Adrenal gland (tissue), 12 donors: ENCODE measurements around the gene DNAH17. TPM values are rescaled to one million over a fixed set of nuclear protein-coding genes. Genes with fewer than 3 reads are reported as not detected.

ENCODE experiments used
- DNase-seq, 7 donors: peaks; one replicate each; pipeline ENCODE4 v3.0.0-alpha.2; 2019 to 2020
- H3K27ac ChIP-seq, 5 donors: fragments of 200-600 bp; sonication (generic) in 4 of 5; 1 replicate in 3 of 5; 2 replicates in 2 of 5; pipeline versions ENCODE4 v1.5.1 to v1.8.0; 2016 to 2020; ENCODE audit warnings: mild to moderate bottlenecking in 1 of 5
- H3K27me3 ChIP-seq: fragments of 200-600 bp; 2 replicates; pipeline ENCODE4 v1.8.0; 2021
- H3K36me3 ChIP-seq, 2 donors: fragments of 200-600 bp; replicated peaks in 1 of 2; 1 replicate in 1 of 2; 2 replicates in 1 of 2; pipeline versions ENCODE4 v1.5.1 to v1.8.0; 2018 to 2022
- H3K4me1 ChIP-seq, 2 donors: fragments of 200-600 bp; replicated peaks in 1 of 2; 1 replicate in 1 of 2; 2 replicates in 1 of 2; pipeline versions ENCODE4 v1.5.1 to v1.8.0; 2018 to 2021
- H3K4me3 ChIP-seq, 4 donors: fragments of 200-600 bp; sonication (generic) in 3 of 4; one replicate each; pipeline ENCODE4 v1.5.1; 2016 to 2018
- H3K9me3 ChIP-seq, 3 donors: fragments of 200-600 bp; sonication (generic) in 1 of 3; replicated peaks in 1 of 3; 1 replicate in 2 of 3; 2 replicates in 1 of 3; pipeline versions ENCODE4 v1.5.1 to v1.8.0; 2016 to 2021
- POLR2A ChIP-seq, 2 donors: fragments of 450-650 bp; IDR thresholded peaks; one replicate each; pipeline ENCODE4 v1.6.1; 2017; ENCODE audit warnings: antibody characterized with exemption in 2 of 2, mild to moderate bottlenecking in 2 of 2, moderate library complexity in 1 of 2
- WGBS, 4 donors: extraction: QIAGEN DNeasy Blood & Tissue Kit in 2 of 4; methylation state at CpG; one replicate each; pipeline versions ENCODE4 v1.1.5 to v1.1.7; 2013 to 2017; 5-methylcytosine and 5-hydroxymethylcytosine counted together
- intact Hi-C, 2 donors: fragments of 100-400 bp; cut with DNase I; formaldehyde crosslinking; loops; one replicate each; pipeline versions ENCODE4 v1.14.1 to v1.15.0; 2022 to 2023
- polyA plus RNA-seq, 3 donors: library from polyadenylated mRNA; stranded (reverse); fragments of 200-250 nt in 2 of 3; fragments of 350-450 nt in 1 of 3; fragmentation: Illumina TruSeq in 1 of 3; extraction: RNeasy Lipid Tissue Mini Kit (QIAGEN cat#74804) in 1 of 3; gene quantifications; one replicate each; pipeline ENCODE4 v1.2.3, GENCODE V29; 2013 to 2014
- total RNA-seq, 9 donors: library from RNA; depleted of rRNA in 4 of 9; stranded (reverse); fragments of >200 nt in 4 of 9; fragments of 120-200 nt in 1 of 9; fragmentation: NEBNext Ultra II Directional in 1 of 9; extraction: Animal tissue kit (Norgen Biotek cat#: 25700) in 1 of 9; gene quantifications; one replicate each; pipeline versions ENCODE4 v1.1.0 to v1.2.4, GENCODE V29; 2013 to 2023
- TF ChIP-seq, protein P1 (sequence below), 6 experiments: fragments of 450-650 bp in 4 of 6; fragments of 200-600 bp in 2 of 6; sonication (generic) in 1 of 6; IDR thresholded peaks; 1 replicate in 5 of 6; 2 replicates in 1 of 6; pipeline versions ENCODE4 v1.5.1 to v1.8.0; 2016 to 2021; ENCODE audit warnings: antibody characterized with exemption in 6 of 6, mild to moderate bottlenecking in 2 of 6, moderate library complexity in 1 of 6
- donor health status: healthy with polysubstance abuse.
- donor health status: Bipolar disorder and iron deficiency.
- donor health status: DM: yes; HTN: yes; CAD: no.
- donor health status: DM: no; HTN: no; CAD: no.
- donor health status: DM: no; HTN: no; CAD: no.
- donor health status: DM: yes; HTN: yes; CAD: no.

Gene DNAH17
- total and polyA plus RNA-seq, 12 donors: 0.03 to 1.8 (median 0.22) TPM; not detected in 5

DNA sequence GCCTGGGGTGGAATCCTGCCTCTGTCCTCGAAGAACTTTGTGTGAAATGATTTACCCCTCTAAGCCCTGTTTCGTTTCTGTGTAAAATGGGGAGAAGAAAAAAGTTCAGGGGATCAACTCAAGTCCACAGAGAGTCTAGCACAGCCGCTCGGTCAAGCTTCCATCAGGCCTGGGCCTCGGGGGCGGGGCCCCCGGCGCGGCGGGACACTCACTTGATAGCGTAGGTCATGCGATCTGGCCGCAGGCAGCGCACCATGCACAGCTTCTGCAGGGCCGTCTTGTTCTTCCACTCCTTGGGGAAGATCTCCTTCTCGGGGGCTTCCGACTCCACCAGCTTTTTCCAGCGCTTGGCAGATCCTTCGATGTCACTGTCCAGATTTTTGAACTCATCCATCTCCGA, 132.8 kb downstream of the DNAH17 start:
- no peaks in the 10 kb centered on the region for H3K36me3 ChIP-seq
- no peak overlapping the region for H3K4me3 ChIP-seq
- intact Hi-C loops: no loop called here
- no peak for DNase-seq
- no peaks in the 10 kb centered on the region for H3K27me3 ChIP-seq
- no peak overlapping the region for H3K27ac ChIP-seq
- no peaks in the 10 kb centered on the region for H3K9me3 ChIP-seq
- WGBS, 4 donors: 83 to 93% (median 84%) methylated on average over 18 to 20 of the region's 20 CpGs
- no peak for TF ChIP-seq POLR2A (IDR thresholded peaks at IDR 0.05)
- no peaks in the 10 kb centered on the region for H3K4me1 ChIP-seq

DNA sequence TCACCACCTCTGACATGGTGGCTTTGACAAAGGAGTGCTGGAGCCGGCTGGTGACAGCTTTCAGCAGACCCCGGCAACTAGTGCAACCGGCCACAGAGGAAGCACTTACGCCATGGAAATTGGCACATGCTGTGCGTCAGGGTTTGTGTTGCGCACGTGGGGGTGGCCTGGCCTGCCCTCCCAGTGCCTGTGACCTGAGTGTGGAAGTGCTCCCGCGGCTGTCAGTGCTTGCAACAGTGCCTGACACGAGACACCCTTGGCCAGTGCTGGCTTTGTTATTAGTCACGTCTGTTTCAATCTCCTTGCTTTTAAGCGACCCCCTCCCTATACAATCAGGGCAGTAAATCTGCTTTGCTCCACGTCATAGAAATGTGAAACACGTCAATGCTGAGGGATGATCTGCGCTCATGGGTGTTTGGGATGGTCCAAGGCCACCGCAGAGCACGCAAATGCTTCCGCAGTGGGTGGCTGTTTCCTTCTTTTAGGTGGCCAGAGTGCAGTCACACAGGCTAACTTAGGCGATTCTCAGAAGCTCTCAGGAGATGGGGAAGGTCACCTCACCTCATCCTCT, 134.5 kb downstream of the DNAH17 start:
- Histone ChIP-seq H3K27me3 (no peaks in the 10 kb centered on the region), H3K4me1 (no peaks in the 10 kb centered on the region), H3K9me3 (no peaks in the 10 kb centered on the region), H3K36me3 (no peaks in the 10 kb centered on the region), H3K4me3 (no peak overlapping the region), H3K27ac (peak overlapping the region in 2 of 5 donors; percentile 10 to 75)
- peak; percentile 50 to 88 (median 82) for DNase-seq
- WGBS, 4 donors: 44 to 63% (median 55%) methylated on average over 8 to 19 of the region's 19 CpGs
- TF ChIP-seq, protein P1, sequence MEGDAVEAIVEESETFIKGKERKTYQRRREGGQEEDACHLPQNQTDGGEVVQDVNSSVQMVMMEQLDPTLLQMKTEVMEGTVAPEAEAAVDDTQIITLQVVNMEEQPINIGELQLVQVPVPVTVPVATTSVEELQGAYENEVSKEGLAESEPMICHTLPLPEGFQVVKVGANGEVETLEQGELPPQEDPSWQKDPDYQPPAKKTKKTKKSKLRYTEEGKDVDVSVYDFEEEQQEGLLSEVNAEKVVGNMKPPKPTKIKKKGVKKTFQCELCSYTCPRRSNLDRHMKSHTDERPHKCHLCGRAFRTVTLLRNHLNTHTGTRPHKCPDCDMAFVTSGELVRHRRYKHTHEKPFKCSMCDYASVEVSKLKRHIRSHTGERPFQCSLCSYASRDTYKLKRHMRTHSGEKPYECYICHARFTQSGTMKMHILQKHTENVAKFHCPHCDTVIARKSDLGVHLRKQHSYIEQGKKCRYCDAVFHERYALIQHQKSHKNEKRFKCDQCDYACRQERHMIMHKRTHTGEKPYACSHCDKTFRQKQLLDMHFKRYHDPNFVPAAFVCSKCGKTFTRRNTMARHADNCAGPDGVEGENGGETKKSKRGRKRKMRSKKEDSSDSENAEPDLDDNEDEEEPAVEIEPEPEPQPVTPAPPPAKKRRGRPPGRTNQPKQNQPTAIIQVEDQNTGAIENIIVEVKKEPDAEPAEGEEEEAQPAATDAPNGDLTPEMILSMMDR (IDR thresholded peaks at IDR 0.05): no peak
- TF ChIP-seq POLR2A (IDR thresholded peaks at IDR 0.05): no peak
- intact Hi-C loops: no loop called here

DNA sequence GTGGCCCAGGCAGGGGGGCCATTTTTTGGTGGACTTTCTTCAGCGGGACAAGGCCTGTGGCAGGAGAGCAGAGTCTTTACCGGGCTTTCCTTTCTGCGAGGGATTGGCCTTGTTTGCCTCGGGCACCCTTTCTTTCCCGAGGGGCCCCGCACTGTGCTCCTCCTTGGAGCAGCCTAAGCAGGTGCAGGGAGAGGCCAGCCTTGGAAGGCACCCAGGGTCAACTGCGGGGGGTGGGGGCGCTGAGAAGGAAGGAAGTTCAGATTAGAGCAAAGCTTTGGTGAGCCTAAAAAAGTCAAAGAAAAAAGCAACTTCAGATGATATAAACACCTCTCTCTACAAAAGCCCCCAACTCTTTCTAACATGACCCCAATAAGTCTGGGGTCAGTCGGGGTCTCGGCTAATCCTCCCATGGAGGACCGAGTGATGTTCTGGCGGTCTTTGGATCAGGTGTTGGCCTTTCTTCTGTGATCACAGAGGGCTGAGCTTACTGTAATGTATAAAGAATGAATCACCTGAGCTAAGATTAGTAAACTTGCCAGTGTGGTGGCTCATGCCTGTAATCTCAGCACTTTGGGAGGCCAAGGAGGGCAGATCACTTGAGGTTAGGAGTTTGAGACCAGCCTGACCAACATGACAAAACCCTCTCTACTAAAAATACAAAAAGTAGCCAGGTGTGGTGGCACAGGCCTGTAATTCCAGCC, 135.8 kb downstream of the DNAH17 start:
- TF ChIP-seq POLR2A (IDR thresholded peaks at IDR 0.05): no peak
- TF ChIP-seq, protein P1 (IDR thresholded peaks at IDR 0.05): no peak
- H3K27ac ChIP-seq: no peak overlapping the region
- no peaks in the 10 kb centered on the region for H3K27me3 ChIP-seq
- WGBS, 4 donors: 66 to 74% (median 72%) methylated on average over 7 to 12 of the region's 12 CpGs
- no peaks in the 10 kb centered on the region for H3K9me3 ChIP-seq
- H3K4me1 ChIP-seq: no peaks in the 10 kb centered on the region
- no peak for DNase-seq
- no peaks in the 10 kb centered on the region for H3K36me3 ChIP-seq
- H3K4me3 ChIP-seq: no peak overlapping the region
- intact Hi-C loops: no loop called here

DNA sequence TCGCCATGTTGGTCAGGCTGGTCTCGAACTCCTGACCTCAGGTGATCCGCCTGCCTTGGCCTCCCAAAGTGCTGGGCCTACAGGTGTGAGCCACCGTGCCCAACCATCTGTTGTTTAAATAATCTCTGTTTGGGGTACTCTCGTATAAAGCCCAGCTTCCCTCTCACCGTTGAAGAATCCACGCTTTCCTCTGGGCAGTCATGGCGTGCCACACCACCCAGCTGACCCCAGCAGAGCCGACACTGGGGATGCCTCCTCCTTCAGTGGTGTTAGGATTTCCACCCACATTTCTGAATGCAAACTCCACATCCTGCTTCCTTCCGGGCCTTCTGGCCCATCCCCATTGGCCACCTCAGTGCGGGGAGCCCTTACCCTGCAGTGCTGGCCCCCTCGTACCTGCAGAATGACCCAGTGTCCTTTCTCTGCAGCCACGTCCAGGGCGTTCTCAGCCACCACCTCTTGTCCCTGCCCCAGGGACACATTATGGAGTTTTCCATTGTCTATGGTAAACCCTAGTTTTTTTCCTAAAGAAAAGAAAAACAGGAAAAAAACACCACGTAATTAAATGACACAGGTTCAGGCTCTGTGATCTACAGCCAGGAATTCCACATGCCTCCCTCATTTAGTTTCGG, 138.4 kb downstream of the DNAH17 start:
- Histone ChIP-seq H3K4me1 (no peaks in the 10 kb centered on the region), H3K27ac (no peak overlapping the region), H3K36me3 (no peaks in the 10 kb centered on the region), H3K27me3 (no peaks in the 10 kb centered on the region), H3K9me3 (no peaks in the 10 kb centered on the region), H3K4me3 (no peak overlapping the region)
- intact Hi-C loops: no loop called here
- 82 to 86% (median 85%) methylated on average over 16 of the region's 16 CpGs for WGBS, 4 donors
- no peak for DNase-seq
- no peak for TF ChIP-seq POLR2A (IDR thresholded peaks at IDR 0.05)

DNA sequence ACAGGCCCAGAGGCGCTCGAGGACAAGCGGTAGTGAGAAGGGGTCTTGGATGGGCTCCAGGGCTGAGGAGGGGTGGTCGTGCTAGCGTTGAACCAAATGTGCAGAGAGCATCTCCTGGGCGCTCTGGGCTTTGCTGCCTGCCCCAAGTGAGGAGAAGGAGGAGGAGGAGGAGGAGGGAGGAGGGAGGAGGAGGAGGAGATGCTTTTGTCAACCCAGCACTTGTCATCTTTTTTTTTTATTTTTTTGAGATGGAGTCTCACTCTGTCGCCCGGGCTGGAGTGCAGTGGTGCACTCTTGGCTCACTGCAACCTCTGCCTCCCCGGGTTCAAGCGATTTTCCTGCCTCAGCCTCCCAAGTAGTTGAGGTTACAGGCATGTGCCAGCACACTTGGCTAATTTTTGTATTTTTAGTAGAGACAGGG, 138.9 kb downstream of the DNAH17 start:
- no peaks in the 10 kb centered on the region for H3K27me3 ChIP-seq
- H3K27ac ChIP-seq: no peak overlapping the region
- 82 to 94% (median 88%) methylated on average over 10 of the region's 10 CpGs for WGBS, 4 donors
- no peaks in the 10 kb centered on the region for H3K9me3 ChIP-seq
- H3K4me3 ChIP-seq: no peak overlapping the region
- H3K4me1 ChIP-seq: no peaks in the 10 kb centered on the region
- TF ChIP-seq POLR2A (IDR thresholded peaks at IDR 0.05): no peak
- TF ChIP-seq, protein P1 (IDR thresholded peaks at IDR 0.05): no peak
- H3K36me3 ChIP-seq: no peaks in the 10 kb centered on the region
- no peak for DNase-seq
- intact Hi-C loops: no loop called here
